Activated T-cell treated with anti-CD3 and anti-CD28 coated beads, Interleukin-2, amount 50 U/mL, for 4 hours (primary cell): ENCODE measurements around the gene LIN7A. TPM values are rescaled to one million over a fixed set of nuclear protein-coding genes. Genes with fewer than 3 reads are reported as not detected.

Experiments
- ATAC-seq, 2 donors: fragments of 200-7000 bp; cut with Tn5 transposase; one replicate each; pipeline ENCODE4 v1.10.0; 2021
- DNase-seq: peaks from one replicate; pipeline ENCODE4 v3.0.0-alpha.2; 2020
- H3K27me3 Mint-ChIP-seq: one replicate; pipeline ENCODE4 v1.8.0; 2021; ENCODE audit warnings: low read depth, mixed read lengths
- H3K36me3 Mint-ChIP-seq: one replicate; pipeline ENCODE4 v1.8.0; 2022; ENCODE audit warnings: mixed read lengths; ENCODE audit not compliant: insufficient read depth
- H3K4me1 Mint-ChIP-seq: one replicate; pipeline ENCODE4 v1.8.0; 2021; ENCODE audit warnings: low read depth, mixed read lengths
- H3K4me3 Mint-ChIP-seq: one replicate; pipeline ENCODE4 v1.8.0; 2021; ENCODE audit warnings: mild to moderate bottlenecking, moderate library complexity, mixed read lengths
- H3K9me3 Mint-ChIP-seq: one replicate; pipeline ENCODE4 v1.8.0; 2021; ENCODE audit warnings: mixed read lengths
- total RNA-seq, 3 donors: library from RNA; stranded (reverse); gene quantifications; one replicate each; pipeline ENCODE4 v1.2.1, GENCODE V29; 2021

Gene LIN7A
- total RNA-seq, 3 donors from 2014 or later: 0.13 TPM; not detected in 2

DNA sequence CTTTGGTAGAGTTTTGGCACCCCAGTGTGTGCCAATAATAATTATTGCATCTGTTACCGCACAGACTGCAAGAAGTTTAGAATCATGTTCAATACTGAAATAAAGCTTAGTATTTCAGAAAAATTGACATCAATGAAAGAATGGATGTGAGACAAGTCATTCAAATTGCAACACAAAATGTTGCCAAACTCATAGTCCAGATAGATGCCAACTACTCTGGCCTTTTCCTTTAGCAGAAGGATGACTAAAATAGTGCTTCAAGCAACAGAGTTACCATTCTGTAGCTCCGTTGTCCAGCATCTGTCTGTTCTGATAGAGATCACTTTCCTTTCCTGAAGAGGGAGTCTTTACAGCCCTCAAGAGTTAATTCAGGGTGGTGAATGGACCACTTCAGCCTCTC is 77.5 kb downstream of the LIN7A start:
- Mint-ChIP-seq H3K27me3 (no peaks in the 10 kb centered on the region), H3K36me3 (no peaks in the 10 kb centered on the region), H3K9me3 (no peaks in the 10 kb centered on the region), H3K4me1 (no peaks in the 10 kb centered on the region), H3K4me3 (no peak overlapping the region)
- DNase-seq: no peak
- no peak for ATAC-seq

DNA sequence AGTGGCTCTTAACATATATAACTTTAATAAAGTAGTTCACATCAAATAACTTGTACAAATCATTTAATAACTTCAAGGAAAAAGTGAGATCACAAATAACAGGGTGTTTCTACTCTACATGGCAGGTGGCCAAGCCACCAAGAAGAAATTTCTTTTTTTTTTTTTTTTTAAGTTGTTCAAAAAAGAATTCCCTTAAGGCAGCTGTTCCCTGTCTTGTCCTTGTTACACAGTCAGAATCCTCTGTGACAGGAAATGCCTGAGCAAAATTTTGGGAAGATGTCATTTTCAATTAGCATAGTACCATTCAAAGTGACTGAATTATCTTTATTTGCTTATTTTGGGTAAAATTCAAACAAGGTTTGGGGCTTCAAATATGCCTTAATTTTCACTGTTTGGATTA is 79.4 kb downstream of the LIN7A start:
- ATAC-seq (no peak), DNase-seq (no peak)
- Mint-ChIP-seq H3K9me3 (no peaks in the 10 kb centered on the region), H3K4me3 (no peak overlapping the region), H3K4me1 (no peaks in the 10 kb centered on the region), H3K36me3 (no peaks in the 10 kb centered on the region), H3K27me3 (no peaks in the 10 kb centered on the region)

DNA sequence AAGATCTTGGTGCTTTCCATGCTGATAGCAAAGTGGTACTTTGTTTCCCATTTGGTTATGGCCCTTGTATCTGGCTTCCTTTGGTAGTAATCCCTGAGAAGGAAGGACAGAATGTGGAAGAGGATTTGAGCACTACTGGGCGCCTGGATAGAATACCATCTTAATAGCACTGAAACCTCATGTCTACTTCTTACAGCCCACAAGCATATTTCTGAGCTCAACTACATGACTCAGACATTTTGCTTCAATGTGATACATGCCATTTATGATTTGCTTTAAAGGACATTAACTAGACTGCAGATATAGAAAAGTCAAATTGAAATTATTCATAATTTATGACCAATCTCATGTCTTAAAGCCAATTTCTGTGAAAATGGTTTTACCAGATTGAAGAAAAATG is 80.4 kb downstream of the LIN7A start:
- Mint-ChIP-seq H3K4me3 (no peak overlapping the region), H3K27me3 (no peaks in the 10 kb centered on the region), H3K36me3 (no peaks in the 10 kb centered on the region), H3K9me3 (peaks cover 3% of the 10 kb centered on the region), H3K4me1 (no peaks in the 10 kb centered on the region)
- DNase-seq (no peak), ATAC-seq (no peak)

DNA sequence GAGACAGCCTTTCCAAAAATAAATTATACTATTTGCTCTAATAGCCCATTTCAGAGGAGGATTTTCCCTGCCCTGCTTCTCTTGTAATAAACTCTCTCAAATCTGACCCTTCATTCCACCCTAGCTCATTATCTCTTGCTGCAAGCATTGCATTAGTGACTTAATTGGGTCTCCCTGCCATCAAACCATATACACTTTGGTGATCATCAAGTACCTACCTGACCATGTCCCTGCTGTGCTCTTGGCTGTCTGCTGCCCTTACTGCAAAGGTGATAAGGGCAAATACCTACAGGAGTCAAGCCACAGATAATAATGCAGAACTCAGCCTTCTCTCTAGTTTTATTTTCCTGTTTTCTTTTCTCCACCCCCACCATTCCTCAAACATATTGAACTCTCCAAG is 88.4 kb downstream of the LIN7A start:
- ATAC-seq (no peak), DNase-seq (no peak)
- Mint-ChIP-seq H3K9me3 (peaks cover 3% of the 10 kb centered on the region), H3K27me3 (no peaks in the 10 kb centered on the region), H3K36me3 (no peaks in the 10 kb centered on the region), H3K4me1 (no peaks in the 10 kb centered on the region), H3K4me3 (no peak overlapping the region)

DNA sequence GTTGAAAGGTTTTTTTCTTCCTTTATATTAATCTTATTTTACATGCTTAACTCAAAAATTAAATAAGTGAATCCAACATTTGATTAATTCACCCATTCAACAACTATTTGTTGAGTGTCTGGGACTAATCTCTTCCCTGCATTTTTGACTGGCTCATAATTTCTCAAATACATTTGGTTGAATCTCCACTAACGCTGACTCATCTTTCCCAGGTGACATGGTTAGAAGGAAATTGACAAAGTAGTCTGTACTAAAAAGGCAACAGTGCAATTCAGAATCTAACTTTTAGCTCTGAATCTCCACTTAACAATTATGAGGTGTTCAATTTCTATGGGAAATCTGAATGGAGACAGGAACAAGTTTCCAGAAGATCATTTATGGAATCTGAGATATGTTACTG is 88.9 kb downstream of the LIN7A start:
- Mint-ChIP-seq H3K4me1 (no peaks in the 10 kb centered on the region), H3K4me3 (no peak overlapping the region), H3K9me3 (peaks cover 3% of the 10 kb centered on the region), H3K27me3 (no peaks in the 10 kb centered on the region), H3K36me3 (no peaks in the 10 kb centered on the region)
- ATAC-seq (no peak), DNase-seq (no peak)

DNA sequence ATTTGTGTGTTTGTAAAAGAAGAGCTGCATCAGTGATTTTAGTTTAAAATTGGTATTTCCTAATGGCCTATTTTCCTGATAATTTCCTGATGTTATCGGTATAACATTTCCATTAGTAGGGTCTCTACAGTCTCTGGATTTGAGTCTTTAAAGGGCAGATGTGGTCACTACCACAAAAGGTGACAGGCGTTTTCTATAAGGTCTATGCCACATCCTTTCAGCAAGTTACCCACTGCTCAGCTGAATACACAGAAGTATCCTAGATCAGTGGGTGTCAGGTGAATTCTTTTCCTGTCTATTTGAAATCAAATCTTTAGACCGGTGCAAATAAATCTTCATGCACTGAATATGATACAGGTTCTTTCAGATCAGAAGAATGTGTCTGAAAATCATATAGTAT is 90.2 kb downstream of the LIN7A start:
- DNase-seq: no peak
- ATAC-seq: no peak
- H3K27me3 Mint-ChIP-seq: no peaks in the 10 kb centered on the region
- H3K4me3 Mint-ChIP-seq: no peak overlapping the region
- H3K9me3 Mint-ChIP-seq: peaks cover under 1% of the 10 kb centered on the region
- H3K36me3 Mint-ChIP-seq: no peaks in the 10 kb centered on the region
- H3K4me1 Mint-ChIP-seq: no peaks in the 10 kb centered on the region

DNA sequence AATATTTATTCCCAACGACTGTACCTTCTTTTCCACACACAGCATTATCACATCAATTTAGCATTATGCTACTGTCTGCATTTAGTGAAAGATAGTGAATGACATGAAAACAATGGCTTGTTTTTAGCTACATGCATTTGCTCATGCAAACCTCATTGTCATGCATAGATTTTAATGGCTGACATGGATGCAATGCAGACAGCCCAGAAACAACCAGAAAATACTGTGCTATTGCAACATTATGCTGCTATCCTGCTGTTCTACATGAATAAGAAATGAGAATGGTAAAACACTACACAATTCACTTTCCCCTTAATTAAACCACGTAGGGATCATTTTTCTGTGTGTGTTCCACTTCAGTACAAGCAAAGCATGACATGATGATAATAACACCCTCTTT is 90.8 kb downstream of the LIN7A start:
- no peak for ATAC-seq
- Mint-ChIP-seq H3K27me3 (no peaks in the 10 kb centered on the region), H3K4me3 (no peak overlapping the region), H3K9me3 (no peaks in the 10 kb centered on the region), H3K36me3 (no peaks in the 10 kb centered on the region), H3K4me1 (no peaks in the 10 kb centered on the region)
- no peak for DNase-seq

DNA sequence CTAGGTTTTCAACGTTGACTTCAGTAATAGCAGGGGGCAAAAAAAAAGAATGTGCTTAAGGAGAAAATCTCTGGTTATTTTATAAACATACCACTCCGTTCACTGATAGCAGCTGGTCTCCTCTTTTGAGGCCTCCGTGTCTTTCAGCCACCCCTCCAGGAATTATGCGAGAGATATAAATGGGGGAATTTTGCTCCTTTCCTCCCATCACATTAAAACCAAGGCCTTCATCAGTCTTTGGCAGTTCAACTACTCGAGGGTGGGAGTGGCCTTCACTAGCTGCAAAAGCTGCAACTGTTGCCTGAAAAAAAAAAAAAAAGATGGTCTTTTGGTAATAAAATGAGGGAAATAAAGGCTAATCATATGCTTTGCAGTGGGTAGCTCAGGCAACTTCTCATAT is 92.1 kb downstream of the LIN7A start:
- no peaks in the 10 kb centered on the region for H3K36me3 Mint-ChIP-seq
- no peak for DNase-seq
- no peaks in the 10 kb centered on the region for H3K27me3 Mint-ChIP-seq
- no peak for ATAC-seq
- no peaks in the 10 kb centered on the region for H3K9me3 Mint-ChIP-seq
- H3K4me3 Mint-ChIP-seq: no peak overlapping the region
- H3K4me1 Mint-ChIP-seq: no peaks in the 10 kb centered on the region

DNA sequence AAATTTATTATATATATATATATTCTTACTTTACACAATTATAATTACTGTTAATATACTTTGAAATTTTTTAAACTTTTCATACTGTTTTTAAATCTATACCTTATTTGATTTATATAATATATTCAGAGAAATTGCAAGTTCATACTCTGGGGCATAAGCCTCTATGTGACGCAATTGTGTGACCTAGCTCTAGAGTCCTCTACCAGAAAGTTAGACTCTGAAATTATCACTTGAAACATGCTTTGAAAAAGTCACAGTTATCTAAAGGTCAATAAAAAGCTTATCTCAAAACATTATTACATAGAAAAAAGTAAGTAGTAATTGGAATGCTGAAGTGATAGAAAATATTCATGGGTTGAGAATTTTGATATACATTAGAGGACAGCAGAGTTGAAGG is 93.8 kb downstream of the LIN7A start:
- Mint-ChIP-seq H3K27me3 (no peaks in the 10 kb centered on the region), H3K9me3 (no peaks in the 10 kb centered on the region), H3K36me3 (no peaks in the 10 kb centered on the region), H3K4me1 (no peaks in the 10 kb centered on the region), H3K4me3 (no peak overlapping the region)
- no peak for DNase-seq
- ATAC-seq: no peak

DNA sequence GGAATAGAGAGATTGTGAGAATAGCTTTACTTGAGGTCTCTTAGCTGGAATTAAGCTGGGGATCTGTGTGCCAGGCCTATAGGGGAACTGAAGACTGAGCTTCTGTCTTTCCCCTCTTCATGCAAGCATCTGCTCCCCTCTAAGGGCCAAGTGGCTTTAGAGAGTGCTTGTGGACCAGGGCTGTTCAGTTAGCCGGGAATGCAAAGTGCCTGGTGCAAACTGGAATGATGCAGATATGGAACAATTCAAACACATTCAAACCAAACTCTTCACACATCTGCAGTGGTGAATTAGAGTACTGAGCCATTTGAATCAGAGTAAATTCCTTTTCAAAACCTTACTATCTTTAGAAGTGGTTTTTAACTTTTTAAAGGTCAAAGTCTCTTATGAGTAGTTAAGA is 99.0 kb downstream of the LIN7A start:
- no peaks in the 10 kb centered on the region for H3K4me1 Mint-ChIP-seq
- peaks cover 3% of the 10 kb centered on the region for H3K9me3 Mint-ChIP-seq
- no peaks in the 10 kb centered on the region for H3K36me3 Mint-ChIP-seq
- no peak for DNase-seq
- no peaks in the 10 kb centered on the region for H3K27me3 Mint-ChIP-seq
- no peak for ATAC-seq
- H3K4me3 Mint-ChIP-seq: no peak overlapping the region

DNA sequence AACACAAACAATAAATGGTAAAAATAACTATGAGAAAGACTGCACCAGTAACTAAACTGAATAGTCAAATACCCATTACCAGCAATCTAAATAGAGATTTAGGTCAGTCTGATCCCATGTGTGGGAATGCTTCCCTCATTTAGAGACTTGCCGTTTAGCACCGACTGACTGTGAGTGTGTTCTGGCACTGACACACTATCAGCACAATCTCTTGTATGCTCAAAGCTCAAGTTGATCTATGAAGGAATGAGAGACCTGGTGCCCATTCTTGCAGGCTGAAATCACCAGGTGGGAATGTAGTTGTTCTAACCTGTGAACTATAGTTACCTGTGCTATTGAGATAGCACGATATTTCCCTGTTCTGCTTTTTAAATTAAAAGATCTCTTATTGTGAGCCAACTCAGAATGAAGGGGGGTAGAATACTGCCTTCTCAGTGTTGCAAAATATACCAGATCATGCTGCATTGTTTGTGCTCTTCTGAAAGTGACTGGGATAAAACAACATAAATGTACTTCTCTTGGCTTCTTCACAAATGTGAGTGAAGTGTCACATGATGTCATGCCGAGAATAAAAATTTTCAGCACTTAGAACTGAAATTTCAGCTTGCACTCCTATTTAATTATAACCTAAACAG is 99.6 kb downstream of the LIN7A start:
- DNase-seq (no peak), ATAC-seq (no peak)
- no peaks in the 10 kb centered on the region for H3K4me1 Mint-ChIP-seq
- H3K4me3 Mint-ChIP-seq: no peak overlapping the region
- H3K9me3 Mint-ChIP-seq: peaks cover 3% of the 10 kb centered on the region
- no peaks in the 10 kb centered on the region for H3K36me3 Mint-ChIP-seq
- no peaks in the 10 kb centered on the region for H3K27me3 Mint-ChIP-seq

DNA sequence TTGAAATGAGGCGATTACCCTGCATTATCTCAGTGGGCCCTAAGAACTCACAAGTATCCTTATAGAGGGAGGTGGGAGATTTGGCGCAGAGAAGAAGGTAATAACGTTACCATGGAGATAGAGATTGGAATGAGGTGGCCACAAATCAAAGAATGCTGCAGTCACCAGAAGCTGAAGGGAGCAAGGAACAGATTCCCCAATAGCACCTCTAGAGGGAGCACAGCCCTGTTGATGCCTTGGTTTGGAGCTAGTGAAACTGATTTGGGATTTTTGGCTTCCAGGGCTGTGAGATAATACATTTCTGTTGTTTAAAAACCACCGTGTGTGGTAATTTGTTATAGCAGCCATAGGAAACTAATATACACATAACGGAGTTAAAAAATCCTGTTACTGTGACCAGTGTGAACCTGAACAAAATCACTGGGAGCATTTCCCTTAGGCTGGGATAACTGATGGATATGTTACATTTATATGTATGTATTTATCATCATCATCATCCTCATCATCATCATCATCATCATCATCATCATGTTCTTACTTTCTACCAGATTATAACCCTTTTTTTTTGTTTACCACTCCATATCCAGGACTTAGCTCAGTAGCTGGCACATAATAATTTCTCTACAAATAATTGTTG is 100.3 kb downstream of the LIN7A start:
- H3K9me3 Mint-ChIP-seq: peaks cover 3% of the 10 kb centered on the region
- H3K4me1 Mint-ChIP-seq: no peaks in the 10 kb centered on the region
- H3K27me3 Mint-ChIP-seq: no peaks in the 10 kb centered on the region
- DNase-seq: no peak
- no peak overlapping the region for H3K4me3 Mint-ChIP-seq
- no peaks in the 10 kb centered on the region for H3K36me3 Mint-ChIP-seq
- ATAC-seq: no peak

DNA sequence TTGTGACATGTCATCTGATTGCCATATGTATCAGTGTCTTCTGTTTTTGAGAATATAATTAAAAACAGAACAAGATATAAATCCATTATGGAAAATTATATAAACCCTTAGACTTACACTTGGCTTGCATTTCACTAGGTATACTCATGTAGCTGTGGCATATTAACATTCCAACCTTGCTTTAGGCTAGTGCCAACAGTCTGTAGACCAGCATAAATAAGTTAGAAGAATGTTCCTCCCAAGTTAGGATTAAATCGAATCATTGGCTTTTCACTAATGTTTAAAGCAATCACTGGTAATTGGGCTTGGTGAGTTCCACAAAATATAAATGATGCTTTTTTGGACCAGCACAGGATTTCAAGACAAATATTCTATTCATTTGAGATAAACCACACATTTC is 103.0 kb downstream of the LIN7A start:
- ATAC-seq (no peak), DNase-seq (no peak)
- H3K4me3 Mint-ChIP-seq: no peak overlapping the region
- no peaks in the 10 kb centered on the region for H3K4me1 Mint-ChIP-seq
- H3K9me3 Mint-ChIP-seq: peaks cover 3% of the 10 kb centered on the region
- H3K36me3 Mint-ChIP-seq: no peaks in the 10 kb centered on the region
- no peaks in the 10 kb centered on the region for H3K27me3 Mint-ChIP-seq

DNA sequence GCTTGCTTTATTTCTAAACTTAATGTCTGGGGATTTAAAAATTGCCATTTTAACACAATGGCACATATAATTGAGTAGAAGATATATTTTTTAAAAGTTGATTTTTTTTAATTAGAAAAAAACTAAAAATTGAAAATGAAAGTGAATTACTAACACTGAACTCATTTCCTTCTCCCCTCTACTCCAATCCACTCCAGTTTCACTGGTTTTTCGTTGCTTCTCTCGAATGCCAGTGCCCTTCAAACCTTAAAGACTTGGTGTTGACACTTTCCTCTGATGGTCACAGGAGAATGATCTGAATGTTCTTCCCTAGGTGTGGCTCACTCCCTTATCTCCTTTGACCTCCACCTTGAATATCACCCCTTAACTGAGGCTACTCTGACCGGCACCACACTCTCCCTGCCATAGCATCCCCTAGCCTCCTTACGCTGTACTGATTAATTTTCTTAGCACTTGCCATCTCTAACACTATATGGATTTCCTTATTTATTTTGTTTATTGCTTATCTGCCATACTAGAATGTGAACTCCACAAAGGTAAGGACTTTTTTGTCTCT is 107.1 kb downstream of the LIN7A start:
- ATAC-seq: no peak
- Mint-ChIP-seq H3K9me3 (peaks cover 3% of the 10 kb centered on the region), H3K36me3 (no peaks in the 10 kb centered on the region), H3K4me3 (no peak overlapping the region), H3K27me3 (no peaks in the 10 kb centered on the region), H3K4me1 (no peaks in the 10 kb centered on the region)
- no peak for DNase-seq

DNA sequence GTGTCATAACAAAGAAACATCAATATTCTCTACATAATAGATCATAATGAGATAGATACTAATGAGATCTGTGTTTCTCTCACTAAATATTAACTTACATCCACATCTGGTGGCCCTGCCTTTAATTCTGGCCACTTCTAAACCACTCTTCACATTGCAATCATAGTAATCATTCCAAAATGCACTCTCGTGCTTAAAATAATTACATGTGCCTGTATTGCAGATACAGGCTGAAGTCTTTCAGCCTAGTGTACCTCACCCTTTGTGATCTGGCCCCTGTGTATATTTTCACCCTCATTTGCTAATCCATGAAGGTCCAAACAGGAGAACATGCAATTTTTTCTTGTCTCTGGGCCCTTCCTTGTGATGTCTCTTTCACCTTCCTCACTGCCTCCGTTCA is 108.0 kb downstream of the LIN7A start:
- Mint-ChIP-seq H3K4me3 (no peak overlapping the region), H3K27me3 (no peaks in the 10 kb centered on the region), H3K36me3 (no peaks in the 10 kb centered on the region), H3K9me3 (peaks cover 3% of the 10 kb centered on the region), H3K4me1 (no peaks in the 10 kb centered on the region)
- DNase-seq (no peak), ATAC-seq (no peak)
